ENCODE measurements around the gene SLC26A8.

DNA sequence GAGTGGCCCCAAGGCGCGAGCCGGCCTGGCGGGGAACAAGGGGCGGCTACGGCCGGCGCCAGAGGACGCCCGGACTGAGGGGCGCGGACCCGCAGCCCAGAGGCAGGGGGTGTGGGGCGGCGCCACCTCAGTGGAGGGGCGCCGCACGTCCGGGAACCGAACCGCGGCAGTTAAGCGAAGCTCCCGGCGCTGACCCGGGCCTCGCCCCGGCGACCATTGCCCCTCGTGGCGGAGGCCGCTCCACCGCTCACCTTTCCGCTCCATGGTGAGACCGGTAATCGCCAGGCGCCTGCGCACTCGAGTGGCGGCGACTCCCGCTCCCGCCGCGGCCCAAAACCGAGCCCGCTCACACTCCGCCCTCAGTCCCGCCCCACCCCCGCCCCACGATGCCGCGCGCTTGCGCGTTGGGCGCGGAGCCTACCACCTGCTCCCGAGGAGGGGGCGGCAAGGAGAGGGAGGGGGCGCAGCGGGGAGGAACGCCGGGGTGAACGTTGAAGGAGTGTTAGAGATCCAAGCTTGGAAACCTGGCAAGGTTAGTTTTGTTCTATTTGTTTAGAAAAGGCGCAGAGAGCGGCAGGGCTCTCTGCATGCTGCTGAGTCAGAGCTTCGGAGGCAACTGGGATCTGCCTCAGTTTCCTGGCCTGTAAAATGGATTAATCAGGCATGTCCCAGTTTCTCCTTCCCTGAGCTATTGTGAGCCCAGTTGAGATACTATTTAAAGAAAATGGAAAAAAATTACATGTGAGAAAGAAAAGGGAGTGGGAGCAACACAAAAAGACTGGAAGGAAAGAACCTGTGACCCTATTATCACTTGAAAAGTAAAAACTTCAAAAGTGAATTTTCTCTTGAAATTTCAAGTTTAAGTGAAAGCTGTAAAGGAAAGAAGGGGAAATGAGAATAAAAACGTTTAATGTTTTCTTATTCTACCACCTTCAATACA is 103.4 kb downstream of the SLC26A8 start, which contains the start of gene SRPK1:
- TF ChIP-seq CTCF (IDR thresholded peaks at IDR 0.05) (no peak), POLR2A (IDR thresholded peaks at IDR 0.05) (peak in 1 of 2 donors; percentile 83)
